Testis (tissue), 2 donors: ENCODE measurements around the gene GMDS.

Experiments used
- POLR2A ChIP-seq: fragments of 450-650 bp; IDR thresholded peaks from one replicate; pipeline ENCODE4 v1.6.1; 2017; ENCODE audit warnings: antibody characterized with exemption, mild to moderate bottlenecking, moderate library complexity
- TF ChIP-seq, protein P1 (sequence below), 3 experiments: fragments of 450-650 bp in 2 of 3; fragments of 200-600 bp in 1 of 3; sonication (generic) in 1 of 3; IDR thresholded peaks; one replicate each; pipeline ENCODE4 v1.5.1; 2016 to 2019; ENCODE audit warnings: antibody characterized with exemption in 3 of 3, mild to moderate bottlenecking in 2 of 3, moderate library complexity in 1 of 3

DNA sequence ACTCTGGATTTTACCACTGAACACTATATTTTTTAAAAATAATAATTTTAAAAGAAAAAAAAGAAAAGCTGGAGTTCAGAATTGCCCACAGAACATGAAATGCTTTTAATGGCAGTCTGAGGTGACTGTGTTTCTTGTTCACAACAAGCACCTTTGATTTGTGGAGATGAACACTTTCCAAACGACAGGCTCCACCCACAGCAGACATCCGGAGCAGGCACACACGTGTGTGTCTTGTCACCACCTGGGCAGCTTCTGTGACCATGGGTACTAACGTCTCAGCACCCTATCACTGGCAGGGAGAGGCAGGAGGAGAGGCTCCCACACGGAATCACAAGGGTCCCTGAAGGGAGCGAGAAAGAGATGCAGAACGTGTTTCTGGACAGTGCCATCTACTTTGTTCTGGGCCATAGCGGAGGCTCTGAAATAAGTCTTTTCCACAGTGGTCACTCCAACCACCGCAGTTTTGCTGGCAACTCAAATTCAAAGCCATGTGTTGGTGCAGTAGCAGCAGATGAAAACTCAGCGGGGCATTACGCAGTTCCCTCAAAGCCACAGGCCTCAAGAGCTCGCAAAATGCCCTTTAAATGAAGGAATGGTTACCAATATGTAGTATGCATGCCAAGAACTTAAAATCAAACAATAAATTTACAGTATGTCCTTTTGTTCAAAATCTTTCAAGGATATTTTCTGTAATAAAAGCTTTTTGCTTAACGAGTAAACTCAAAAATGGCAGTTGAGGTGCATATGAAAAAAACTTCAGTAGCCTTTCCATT, 393.5 kb downstream of the GMDS start:
- TF ChIP-seq, protein P1, sequence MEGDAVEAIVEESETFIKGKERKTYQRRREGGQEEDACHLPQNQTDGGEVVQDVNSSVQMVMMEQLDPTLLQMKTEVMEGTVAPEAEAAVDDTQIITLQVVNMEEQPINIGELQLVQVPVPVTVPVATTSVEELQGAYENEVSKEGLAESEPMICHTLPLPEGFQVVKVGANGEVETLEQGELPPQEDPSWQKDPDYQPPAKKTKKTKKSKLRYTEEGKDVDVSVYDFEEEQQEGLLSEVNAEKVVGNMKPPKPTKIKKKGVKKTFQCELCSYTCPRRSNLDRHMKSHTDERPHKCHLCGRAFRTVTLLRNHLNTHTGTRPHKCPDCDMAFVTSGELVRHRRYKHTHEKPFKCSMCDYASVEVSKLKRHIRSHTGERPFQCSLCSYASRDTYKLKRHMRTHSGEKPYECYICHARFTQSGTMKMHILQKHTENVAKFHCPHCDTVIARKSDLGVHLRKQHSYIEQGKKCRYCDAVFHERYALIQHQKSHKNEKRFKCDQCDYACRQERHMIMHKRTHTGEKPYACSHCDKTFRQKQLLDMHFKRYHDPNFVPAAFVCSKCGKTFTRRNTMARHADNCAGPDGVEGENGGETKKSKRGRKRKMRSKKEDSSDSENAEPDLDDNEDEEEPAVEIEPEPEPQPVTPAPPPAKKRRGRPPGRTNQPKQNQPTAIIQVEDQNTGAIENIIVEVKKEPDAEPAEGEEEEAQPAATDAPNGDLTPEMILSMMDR (IDR thresholded peaks at IDR 0.05), result no peak
- TF ChIP-seq POLR2A, result no peak
